Skin epidermis (tissue), 12 donors: ENCODE data around the gene RGP1.

ENCODE experiments used
- H3K27ac ChIP-seq, 21 experiments: fragments of 200-600 bp; sonication (generic) in 11 of 21; one replicate each; pipeline ENCODE4 v1.5.0; 2020; ENCODE audit warnings: mild to moderate bottlenecking in 3 of 21, inconsistent platforms in 2 of 21, moderate library complexity in 2 of 21
- H3K4me3 ChIP-seq, 7 experiments: fragments of 200-600 bp; sonication (generic) in 2 of 7; one replicate each; pipeline ENCODE4 v1.5.0; 2020; ENCODE audit warnings: inconsistent platforms in 2 of 7, mild to moderate bottlenecking in 2 of 7, moderate library complexity in 1 of 7

Gene RGP1

GRCh38 chr9:35718721-35719511, 30.2 kb upstream of the RGP1 start:
- Histone ChIP-seq H3K27ac (peak overlapping the region in 1 of 21 experiments; percentile 23), H3K4me3 (no peak overlapping the region)

- no peak overlapping the region for H3K4me3 ChIP-seq
These were observed 29.5 kb upstream of the RGP1 start for GRCh38 chr9:35719546-35719945.

GRCh38 chr9:35723426-35723825, 25.7 kb upstream of the RGP1 start:
- H3K27ac ChIP-seq, result no peak overlapping the region
- H3K4me3 ChIP-seq, result no peak overlapping the region

More at GRCh38 chr9:35719546-35719945, 29.5 kb upstream of the RGP1 start:
- peak overlapping the region in 1 of 21 experiments; percentile 22 for H3K27ac ChIP-seq

GRCh38 chr9:35723908-35724307, 25.2 kb upstream of the RGP1 start:
- no peak overlapping the region for H3K4me3 ChIP-seq
- no peak overlapping the region for H3K27ac ChIP-seq

GRCh38 chr9:35725362-35725761, 23.7 kb upstream of the RGP1 start:
- H3K4me3 ChIP-seq, result no peak overlapping the region
- H3K27ac ChIP-seq, result no peak overlapping the region

GRCh38 chr9:35726931-35727330, 22.2 kb upstream of the RGP1 start:
- no peak overlapping the region for H3K4me3 ChIP-seq
- peak overlapping the region in 15 of 21 experiments; percentile 2 to 96 (median 65) for H3K27ac ChIP-seq

GRCh38 chr9:35727676-35728040, 21.4 kb upstream of the RGP1 start:
- H3K27ac ChIP-seq, result peak overlapping the region in 17 of 21 experiments; percentile 1 to 96 (median 65)
- peak overlapping the region in 2 of 7 experiments; percentile 12 to 16 for H3K4me3 ChIP-seq

GRCh38 chr9:35728041-35728971, 20.8 kb upstream of the RGP1 start:
- H3K4me3 ChIP-seq, result peak overlapping the region in 3 of 7 experiments; percentile 1 to 20 (median 16)
- peak overlapping the region in 19 of 21 experiments; percentile 1 to 96 (median 62) for H3K27ac ChIP-seq

GRCh38 chr9:35729101-35729500, 20.0 kb upstream of the RGP1 start:
- peak overlapping the region in 15 of 21 experiments; percentile 5 to 97 (median 65) for H3K27ac ChIP-seq

GRCh38 chr9:35729700-35730485, 19.2 kb upstream of the RGP1 start:
- H3K4me3 ChIP-seq, result peak overlapping the region in 4 of 7 experiments; percentile 16 to 75 (median 40)
- H3K27ac ChIP-seq, result peak overlapping the region in 14 of 21 experiments; percentile 5 to 97 (median 78)

More at GRCh38 chr9:35729101-35729500, 20.0 kb upstream of the RGP1 start:
- H3K4me3 ChIP-seq, result peak overlapping the region in 3 of 7 experiments; percentile 16 to 75 (median 20)

GRCh38 chr9:35730486-35730854, 18.6 kb upstream of the RGP1 start:
- peak overlapping the region in 5 of 7 experiments; percentile 59 to 82 (median 75) for H3K4me3 ChIP-seq

GRCh38 chr9:35731415-35732184, 17.5 kb upstream of the RGP1 start:
- peak overlapping the region; percentile 76 to 99 (median 95) for H3K27ac ChIP-seq
- H3K4me3 ChIP-seq, result peak overlapping the region; percentile 59 to 82 (median 67)

More at GRCh38 chr9:35730486-35730854, 18.6 kb upstream of the RGP1 start:
- H3K27ac ChIP-seq, result peak overlapping the region in 15 of 21 experiments; percentile 9 to 99 (median 95)

- peak within 1 kb of the TSS; percentile 76 to 99 (median 95) for H3K27ac ChIP-seq
- H3K4me3 ChIP-seq, result peak within 1 kb of the TSS; percentile 59 to 82 (median 67)
These were observed 16.8 kb upstream of the RGP1 start, which contains the start of the genes CREB3 and TLN1 for GRCh38 chr9:35732185-35732799. Gene CREB3, plus strand, starts transcription at chr9:35732666. Its CDS starts 107 bp downstream, at chr9:35732773. Gene TLN1, minus strand, starts transcription at chr9:35732195. Its CDS starts 6,501 bp downstream, at chr9:35725694.

GRCh38 chr9:35732800-35733541, 16.1 kb upstream of the RGP1 start:
- H3K4me3 ChIP-seq, result peak overlapping the region; percentile 59 to 82 (median 67)
- H3K27ac ChIP-seq, result peak overlapping the region in 20 of 21 experiments; percentile 76 to 99 (median 95)

GRCh38 chr9:35734096-35734495, 15.0 kb upstream of the RGP1 start:
- H3K27ac ChIP-seq, result peak overlapping the region in 1 of 21 experiments; percentile 96
- no peak overlapping the region for H3K4me3 ChIP-seq

- no peak overlapping the region for H3K4me3 ChIP-seq
- no peak overlapping the region for H3K27ac ChIP-seq
These were observed 12.9 kb upstream of the RGP1 start for GRCh38 chr9:35736201-35736633.

GRCh38 chr9:35737143-35737542, 11.9 kb upstream of the RGP1 start:
- no peak overlapping the region for H3K27ac ChIP-seq
- no peak overlapping the region for H3K4me3 ChIP-seq
